SK-N-SH treated with all-trans-retinoic acid at 6 μM for 48 hours (cell line): ENCODE measurements around the gene LRRFIP1.

Experiments used
- GLIS3 ChIP-seq: fragments of 250-450 bp; sonication (Bioruptor Pico); IDR thresholded peaks from 2 replicates; pipeline ENCODE4 v1.5.0; 2020; ENCODE audit warnings: mild to moderate bottlenecking, moderate library complexity
- ISL1 ChIP-seq: fragments of 250-450 bp; sonication (Bioruptor Pico); IDR thresholded peaks from 2 replicates; pipeline ENCODE4 v2.1.2; 2022; ENCODE audit warnings: mild to moderate bottlenecking, moderate library complexity
- OSR1 ChIP-seq: fragments of 250-450 bp; sonication (Bioruptor Pico); IDR thresholded peaks from 2 replicates; pipeline ENCODE4 v1.8.0; 2022; ENCODE audit warnings: moderate library complexity, mild to moderate bottlenecking, inconsistent platforms
- PATZ1 ChIP-seq: fragments of 250-450 bp; sonication (Bioruptor Pico); IDR thresholded peaks from 2 replicates; pipeline ENCODE4 v1.8.0; 2020; ENCODE audit warnings: mild to moderate bottlenecking, moderate library complexity, borderline replicate concordance
- ZNF70 ChIP-seq: fragments of 450-650 bp; formaldehyde crosslinking; IDR thresholded peaks from 2 replicates; pipeline ENCODE4 v1.5.0; 2020; ENCODE audit warnings: mild to moderate bottlenecking, moderate library complexity

DNA sequence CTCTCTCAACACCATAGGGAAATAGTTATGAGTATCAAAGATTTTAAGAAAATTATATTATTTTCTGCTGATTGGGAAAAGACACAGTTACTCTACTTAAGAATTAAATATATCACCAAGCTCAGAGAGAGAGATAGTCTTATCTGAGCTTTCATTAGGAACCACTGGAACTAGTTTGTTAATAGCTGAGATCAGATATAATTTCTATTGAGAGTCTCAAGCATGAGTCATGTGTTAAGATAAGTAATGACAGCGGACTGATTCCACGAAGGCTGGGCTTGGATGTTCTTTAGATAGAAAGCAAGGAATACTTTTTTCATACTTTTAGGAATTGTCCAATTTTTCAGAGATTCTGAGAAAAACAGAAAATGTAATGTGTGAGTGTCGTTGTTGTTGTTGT lies 126.8 kb downstream of the LRRFIP1 start:
- TF ChIP-seq ISL1 (CRISPR knock-in tag), result peak; percentile 57; the same call in 1 of the 2 replicates
- TF ChIP-seq OSR1 (CRISPR knock-in tag), result no peak
- TF ChIP-seq ZNF70 (CRISPR knock-in tag), result no peak
- no peak for TF ChIP-seq GLIS3 (CRISPR knock-in tag)
- no peak for TF ChIP-seq PATZ1 (CRISPR knock-in tag)
